GM19467 (cell line): ENCODE measurements around the gene C2.
"Not testable (repeated sequence)": the region's sequence is repeated elsewhere in the genome, so short reads cannot be mapped to it uniquely, and the experiment has no call there.

Experiments used
- ATAC-seq: cut with Tn5 transposase; IDR thresholded peaks from one replicate; pipeline ENCODE4 v1.9.1; 2021; ENCODE audit warnings: mild to moderate bottlenecking, moderate library complexity; ENCODE audit not compliant: unreplicated experiment

C2 gene

GRCh38 chr6:31972709-31973350 lies 45.3 kb downstream of the C2 start:
- no peak for ATAC-seq

GRCh38 chr6:31976065-31976464 lies 48.5 kb downstream of the C2 start:
- ATAC-seq: not testable (repeated sequence)

DNA sequence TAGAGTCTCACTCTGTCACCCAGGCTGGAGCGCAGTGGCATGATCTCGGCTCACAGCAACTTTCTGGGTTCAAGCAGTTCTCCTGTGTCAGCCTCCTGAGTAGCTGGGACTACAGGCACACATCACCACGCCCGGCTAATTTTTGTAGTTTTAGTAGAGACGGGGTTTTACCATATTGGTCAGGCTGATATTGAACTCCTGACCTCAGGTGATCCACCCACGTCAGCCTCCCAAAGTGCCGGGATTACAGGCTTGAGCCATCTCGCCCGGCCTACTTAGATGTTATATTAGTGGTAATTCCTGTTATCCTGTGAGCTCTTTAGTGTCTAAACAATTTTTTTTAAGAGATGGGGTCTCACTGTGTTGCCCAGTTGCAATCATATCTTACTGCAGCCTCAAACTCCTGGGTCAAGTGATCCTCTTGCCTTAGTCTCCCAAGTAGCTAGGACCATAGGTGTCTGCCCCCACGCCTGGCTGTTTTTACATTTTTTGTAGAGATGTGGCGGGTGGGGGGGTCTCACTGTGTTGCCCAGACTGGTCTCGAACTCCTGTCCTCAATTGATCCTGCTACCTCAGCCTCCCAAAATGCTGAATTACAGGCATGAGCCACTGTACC lies 50.4 kb downstream of the C2 start:
- ATAC-seq: no peak

DNA sequence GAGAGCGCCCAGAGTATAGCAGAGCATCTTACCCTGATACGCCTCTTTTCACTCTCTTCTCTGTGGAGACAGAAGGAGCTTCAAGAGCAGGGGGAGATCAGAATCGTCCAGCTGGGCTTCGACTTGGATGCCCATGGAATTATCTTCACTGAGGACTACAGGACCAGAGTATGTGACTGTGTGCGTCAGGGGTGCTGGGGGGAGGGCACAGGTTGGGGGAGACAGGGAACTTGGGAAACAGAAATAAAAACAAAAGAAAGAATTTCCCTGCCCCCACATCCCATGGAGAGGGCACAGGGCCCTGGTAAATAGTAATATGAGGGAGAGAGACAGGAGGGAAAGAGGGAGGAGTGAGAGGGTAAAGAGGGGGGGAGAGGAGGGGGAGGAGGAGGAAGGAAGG lies 51.3 kb downstream of the C2 start:
- no peak for ATAC-seq

DNA sequence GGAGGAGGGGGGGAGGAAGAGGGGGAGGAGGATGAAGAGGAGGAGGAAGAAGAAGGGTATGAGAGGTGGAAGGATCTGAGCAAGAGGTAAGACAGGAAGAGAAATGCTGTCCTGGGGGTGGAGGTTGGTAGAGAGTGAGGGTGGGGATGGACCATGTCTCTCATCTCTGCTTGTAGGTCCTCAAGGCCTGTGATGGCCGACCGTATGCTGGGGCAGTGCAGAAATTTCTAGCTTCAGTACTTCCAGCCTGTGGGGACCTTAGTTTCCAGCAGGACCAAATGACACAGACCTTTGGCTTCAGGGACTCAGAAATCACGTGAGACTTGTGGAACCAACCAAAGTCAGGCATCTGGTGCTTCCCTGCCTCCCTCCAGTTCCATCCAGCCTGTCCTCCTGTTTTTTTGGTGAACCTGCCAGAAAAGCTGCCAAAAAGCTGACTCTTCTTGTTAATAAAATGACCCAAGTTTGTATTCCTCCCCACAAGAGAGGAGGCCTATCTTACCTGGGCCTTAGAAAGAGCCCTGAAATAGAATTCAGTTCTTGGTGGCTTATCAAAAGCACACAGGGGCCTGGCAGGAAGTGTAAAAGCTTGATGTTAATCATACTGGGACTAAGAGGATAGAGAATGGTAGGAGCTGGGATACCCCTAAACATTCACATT lies 51.9 kb downstream of the C2 start:
- ATAC-seq: no peak

DNA sequence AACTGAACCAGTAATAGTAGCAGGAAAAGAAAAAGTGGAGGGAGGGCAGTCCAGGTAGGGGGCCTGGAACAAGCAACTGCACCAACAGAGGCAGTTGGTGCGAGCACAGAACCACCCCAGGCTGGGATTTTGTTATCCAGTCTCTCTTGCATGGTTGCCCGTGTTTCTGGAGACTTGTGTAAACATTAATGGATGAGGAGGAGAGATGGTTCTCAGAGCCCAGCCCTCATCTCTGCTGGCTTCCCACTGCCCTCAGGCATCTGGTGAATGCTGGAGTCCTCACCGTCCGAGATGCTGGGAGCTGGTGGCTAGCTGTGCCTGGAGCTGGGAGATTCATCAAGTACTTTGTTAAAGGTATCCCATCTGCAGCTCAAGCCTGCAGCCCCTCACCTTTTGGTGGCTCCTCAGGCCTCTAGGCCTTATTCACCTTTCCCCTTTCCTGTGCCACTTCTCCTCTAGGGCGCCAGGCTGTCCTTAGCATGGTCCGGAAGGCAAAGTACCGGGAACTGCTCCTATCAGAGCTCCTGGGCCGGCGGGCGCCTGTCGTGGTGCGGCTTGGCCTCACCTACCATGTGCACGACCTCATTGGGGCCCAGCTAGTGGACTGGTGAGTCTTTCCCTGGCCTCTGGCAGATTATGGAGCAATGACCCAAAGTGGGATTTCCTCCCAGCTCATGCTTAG lies 52.8 kb downstream of the C2 start:
- not testable (repeated sequence) for ATAC-seq

DNA sequence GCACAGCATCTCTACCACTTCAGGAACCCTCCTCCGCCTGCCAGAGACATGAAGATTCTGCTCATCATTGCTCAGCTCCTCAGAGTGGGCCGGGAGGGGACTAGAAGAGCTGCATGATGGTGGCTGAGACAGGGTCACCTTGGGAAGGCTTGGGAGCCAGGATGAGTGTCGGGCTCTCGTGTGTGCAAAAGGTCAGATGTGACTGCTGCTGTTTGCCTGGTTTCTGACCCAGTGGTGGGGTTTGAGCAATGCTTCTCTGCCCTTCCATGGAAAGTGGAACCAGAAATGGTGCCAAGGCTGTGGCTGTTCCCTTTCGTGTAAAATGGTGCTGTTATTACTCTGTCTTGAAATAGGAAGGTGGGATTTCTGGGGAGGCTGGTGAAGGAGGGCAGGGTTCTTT lies 53.5 kb downstream of the C2 start:
- ATAC-seq: not testable (repeated sequence)

GRCh38 chr6:31981744-31982143 lies 54.2 kb downstream of the C2 start, which contains the start of gene C4A:
Gene C4A, plus strand, starts transcription at chr6:31982057. Its CDS starts 51 bp downstream, at chr6:31982108.
- not testable (repeated sequence) for ATAC-seq

GRCh38 chr6:31989363-31989762 lies 61.8 kb downstream of the C2 start:
- not testable (repeated sequence) for ATAC-seq

GRCh38 chr6:31994421-31994820 lies 66.9 kb downstream of the C2 start:
- ATAC-seq: not testable (repeated sequence)
